GM06990 (cell line): ENCODE measurements around the gene PMEL.

ENCODE experiments used
- DNase-seq: peaks from one replicate; pipeline ENCODE4 v3.0.0-alpha.2; 2011; ENCODE audit not compliant: insufficient read length; ENCODE audit errors: extremely low read depth
- H3K27me3 ChIP-seq: replicated peaks from 2 replicates; pipeline ENCODE4 v1.6.0; 2011; ENCODE audit warnings: low read length; ENCODE audit not compliant: control insufficient read depth, insufficient read depth
- H3K36me3 ChIP-seq: 2 replicates; pipeline ENCODE4 v1.5.1; 2011; ENCODE audit warnings: low read length; ENCODE audit not compliant: control insufficient read depth, insufficient read depth
- H3K4me3 ChIP-seq: replicated peaks from 2 replicates; pipeline ENCODE4 v1.5.1; 2011; ENCODE audit warnings: low read depth, mild to moderate bottlenecking, control low read depth, low read length
- CTCF ChIP-seq: IDR thresholded peaks from 2 replicates; pipeline ENCODE4 v1.5.1; 2011; ENCODE audit warnings: low read length, control low read depth, mild to moderate bottlenecking, inconsistent platforms; ENCODE audit not compliant: insufficient read depth, poor library complexity, severe bottlenecking

The PMEL gene

GRCh38 chr12:55931780-55932550 is 33.9 kb downstream of the PMEL start:
- no peak for DNase-seq
- Histone ChIP-seq H3K36me3 (peaks cover 2% of the 10 kb centered on the region), H3K27me3 (no peaks in the 10 kb centered on the region), H3K4me3 (peak overlapping the region; percentile 92)
- no peak for TF ChIP-seq CTCF

DNA sequence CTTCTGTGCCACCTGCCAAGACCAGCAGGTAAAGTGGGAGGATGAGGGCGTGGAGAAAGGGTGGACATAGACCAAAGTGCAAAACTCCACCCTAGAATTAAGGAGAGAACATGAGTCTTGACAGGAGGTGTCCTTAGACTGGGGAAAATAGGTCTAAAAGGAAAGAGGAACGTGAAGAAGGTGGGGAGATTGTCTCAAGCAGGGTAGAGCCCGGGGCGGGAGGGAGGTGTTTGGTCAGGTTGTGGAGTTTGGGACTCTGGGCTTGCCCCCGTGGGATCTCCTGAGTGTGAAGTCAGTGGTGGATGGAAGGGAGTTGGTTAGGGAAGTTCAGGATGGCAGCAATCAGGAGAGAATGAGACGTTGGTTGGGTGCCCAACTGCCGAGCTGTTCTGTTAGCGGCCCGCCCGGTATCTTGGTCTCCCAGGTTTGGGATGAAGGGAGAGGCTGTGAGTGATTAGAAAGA is 34.5 kb downstream of the PMEL start:
- TF ChIP-seq CTCF = no peak
- Histone ChIP-seq H3K4me3 (peak overlapping the region; percentile 92), H3K27me3 (no peaks in the 10 kb centered on the region), H3K36me3 (peaks cover 2% of the 10 kb centered on the region)
- no peak for DNase-seq

GRCh38 chr12:55930771-55931316 is 35.0 kb downstream of the PMEL start, which contains the start of gene DGKA:
Gene DGKA (plus strand): TSS chr12:55931162. CDS start chr12:55936504, 5,342 bp downstream.
- peak; percentile 53 for DNase-seq
- H3K36me3 ChIP-seq = no peaks in the 10 kb centered on the region; the same call in 1 of the 2 replicates
- peak; percentile 75 for TF ChIP-seq CTCF
- no peaks in the 10 kb centered on the region for H3K27me3 ChIP-seq
- H3K4me3 ChIP-seq = peak within 1 kb of the TSS; percentile 92

- Histone ChIP-seq H3K4me3 (peak overlapping the region; percentile 74), H3K36me3 (no peaks in the 10 kb centered on the region), H3K27me3 (no peaks in the 10 kb centered on the region)
- DNase-seq = peak; percentile 89
- TF ChIP-seq CTCF = no peak
Measured at GRCh38 chr12:55929306-55929791, 36.5 kb downstream of the PMEL start.

GRCh38 chr12:55927588-55928502 is 38.0 kb downstream of the PMEL start, which contains the start of gene PYM1:
Gene PYM1 (minus strand): TSS chr12:55927894. CDS start chr12:55927761, 133 bp downstream.
- TF ChIP-seq CTCF = no peak
- H3K36me3 ChIP-seq = no peaks in the 10 kb centered on the region; the same call in 1 of the 2 replicates
- H3K4me3 ChIP-seq = peak within 1 kb of the TSS; percentile 74
- peak; percentile 85 for DNase-seq
- no peaks in the 10 kb centered on the region for H3K27me3 ChIP-seq
